Activated CD8-positive, alpha-beta memory T cell treated with anti-CD3 and anti-CD28 coated beads, Interleukin-2, amount 50 U/mL, for 1 hour (primary cell): ENCODE data around the gene BUD23.
"Not testable (repeated sequence)": the region's sequence is repeated elsewhere in the genome, so short reads cannot be mapped to it uniquely, and the experiment has no call there.

Experiments used
- DNase-seq: peaks from one replicate; pipeline ENCODE4 v3.0.0-alpha.2; 2020; ENCODE audit errors: extremely low read depth

BUD23 gene, protein sequence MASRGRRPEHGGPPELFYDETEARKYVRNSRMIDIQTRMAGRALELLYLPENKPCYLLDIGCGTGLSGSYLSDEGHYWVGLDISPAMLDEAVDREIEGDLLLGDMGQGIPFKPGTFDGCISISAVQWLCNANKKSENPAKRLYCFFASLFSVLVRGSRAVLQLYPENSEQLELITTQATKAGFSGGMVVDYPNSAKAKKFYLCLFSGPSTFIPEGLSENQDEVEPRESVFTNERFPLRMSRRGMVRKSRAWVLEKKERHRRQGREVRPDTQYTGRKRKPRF

DNA sequence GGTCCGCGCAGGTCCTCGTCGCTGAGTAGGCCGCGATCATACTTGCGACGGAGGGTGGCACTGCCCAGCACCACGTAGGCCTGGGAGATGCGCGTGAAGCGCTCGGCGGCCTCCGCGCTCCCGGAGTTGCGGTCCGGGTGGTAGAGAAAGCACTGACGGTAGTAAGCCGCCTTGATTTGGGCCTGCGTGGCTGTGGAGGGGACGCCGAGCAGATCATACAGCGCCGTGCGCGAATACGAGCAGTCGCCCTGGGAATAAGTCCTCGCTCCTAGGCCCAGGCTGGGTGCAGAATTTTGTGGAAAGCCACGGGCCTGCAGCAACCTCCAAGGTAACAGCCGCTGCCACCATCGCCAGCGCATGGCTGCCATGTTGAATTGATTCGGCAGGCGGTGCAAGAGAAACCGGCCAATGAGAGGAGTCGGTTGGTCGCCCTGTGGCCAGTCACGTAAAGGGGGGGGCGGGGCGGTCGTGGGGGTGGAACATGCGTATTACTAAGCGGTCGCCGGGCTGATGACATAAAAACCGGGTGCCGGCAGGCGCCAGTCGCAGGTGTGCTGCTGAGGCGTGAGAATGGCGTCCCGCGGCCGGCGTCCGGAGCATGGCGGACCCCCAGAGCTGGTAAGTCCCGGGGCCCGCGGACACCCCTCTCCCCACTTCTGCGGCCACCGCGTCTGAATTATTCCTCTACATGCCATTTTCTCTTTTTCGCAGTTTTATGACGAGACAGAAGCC, at the start of gene BUD23, which contains the start of gene DNAJC30:
Gene BUD23, plus strand, starts transcription at position 542 of the 732 bp plus-strand sequence. Its CDS starts 29 bp downstream, at position 571.
Gene DNAJC30, minus strand, starts transcription at position 398 of the 732 bp plus-strand sequence. Its CDS starts 30 bp downstream, at position 368.
- peak; percentile 92 for DNase-seq

DNA sequence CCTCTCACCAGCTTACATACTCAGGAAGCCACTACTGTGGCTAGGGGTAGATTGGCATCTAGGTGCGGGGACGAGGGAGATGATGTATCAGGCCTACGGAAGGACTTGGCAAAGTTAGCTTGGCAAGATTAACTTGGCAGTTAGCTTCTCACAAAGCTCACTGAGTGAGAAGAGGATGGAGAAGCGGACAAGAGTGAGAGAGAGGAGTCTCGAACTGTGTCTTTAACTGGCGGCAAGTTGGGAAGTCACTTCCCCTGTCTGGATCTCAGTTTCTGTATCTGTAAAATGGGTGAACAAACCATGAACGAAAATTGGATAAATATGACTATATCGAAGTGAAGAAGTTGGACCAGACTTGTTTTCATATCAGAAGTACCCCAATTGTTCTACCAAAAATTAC, 49.6 kb upstream of the BUD23 start:
- DNase-seq, result no peak

DNA sequence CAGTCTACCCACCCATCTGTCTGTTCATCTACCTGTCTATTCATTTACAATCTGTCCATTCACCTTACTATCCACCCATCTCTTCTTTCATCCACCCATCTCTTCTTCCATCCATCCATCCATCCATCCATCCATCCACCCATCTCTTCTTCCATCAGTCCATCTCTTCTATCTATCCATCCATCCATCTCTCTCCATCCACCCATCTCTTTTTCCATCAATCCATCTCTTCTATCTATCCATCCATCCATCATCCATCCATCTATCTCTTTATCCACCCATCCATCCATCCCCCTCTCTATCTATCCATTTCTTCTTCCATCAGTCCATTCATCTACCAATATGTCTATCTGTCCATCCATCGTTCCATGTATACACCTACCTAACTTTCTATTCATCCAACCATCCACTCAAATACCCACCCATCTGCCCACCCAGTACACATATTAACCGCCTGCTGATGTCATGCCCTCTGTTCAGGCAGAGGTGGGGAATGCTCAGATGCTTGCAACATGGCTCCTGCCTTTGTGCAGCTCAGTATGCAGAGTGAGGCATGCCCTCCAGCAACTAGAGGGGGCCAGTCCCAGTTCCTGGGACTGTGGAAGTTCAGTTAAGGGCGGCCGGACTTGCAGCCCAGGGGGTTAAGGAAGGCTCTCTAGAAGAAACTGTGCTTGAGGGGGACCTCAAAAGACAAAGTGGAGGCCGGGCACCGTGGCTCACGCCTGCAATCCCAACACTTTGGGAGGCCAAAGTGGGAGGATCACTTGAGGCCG, 47.8 kb upstream of the BUD23 start:
- no peak for DNase-seq

DNA sequence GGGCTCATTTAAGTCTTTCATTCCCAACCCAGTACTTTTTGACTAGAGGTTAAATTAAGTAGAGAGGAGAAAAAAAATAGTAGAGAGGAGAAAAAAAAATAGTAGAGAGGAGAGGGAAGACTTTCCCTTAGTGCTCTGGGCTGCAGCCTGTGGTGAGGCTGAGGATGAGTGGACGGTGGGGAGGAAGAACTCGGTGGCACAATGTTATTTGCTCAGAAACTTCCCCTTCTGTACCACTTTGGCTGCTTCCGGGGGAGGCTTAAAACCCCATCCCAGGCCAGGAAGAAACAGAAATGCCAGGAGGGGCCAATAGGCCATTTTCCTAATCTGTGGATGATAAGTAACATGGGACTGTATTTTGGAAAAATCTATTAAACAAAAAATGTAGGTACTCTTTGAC, 44.5 kb upstream of the BUD23 start:
- no peak for DNase-seq

DNA sequence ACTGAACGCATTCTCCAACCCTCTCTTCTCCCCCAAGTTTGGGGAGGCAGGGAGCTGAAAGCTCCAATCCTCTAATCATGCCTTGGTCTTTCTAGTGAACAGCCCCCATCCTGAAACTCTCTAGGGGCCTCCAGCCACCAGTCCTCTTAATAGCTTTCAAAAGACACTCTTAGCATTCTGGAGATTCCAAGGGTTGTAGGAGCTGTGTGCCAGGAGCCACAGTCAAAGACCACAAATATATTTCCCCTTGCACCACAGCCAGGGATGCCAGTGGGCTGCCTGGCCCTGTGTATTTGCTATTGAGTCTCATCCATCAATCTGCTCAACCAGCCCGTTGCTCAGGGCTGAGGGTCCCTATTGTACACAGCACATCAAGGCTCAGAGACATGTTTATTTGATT, 40.6 kb upstream of the BUD23 start:
- DNase-seq, result no peak

DNA sequence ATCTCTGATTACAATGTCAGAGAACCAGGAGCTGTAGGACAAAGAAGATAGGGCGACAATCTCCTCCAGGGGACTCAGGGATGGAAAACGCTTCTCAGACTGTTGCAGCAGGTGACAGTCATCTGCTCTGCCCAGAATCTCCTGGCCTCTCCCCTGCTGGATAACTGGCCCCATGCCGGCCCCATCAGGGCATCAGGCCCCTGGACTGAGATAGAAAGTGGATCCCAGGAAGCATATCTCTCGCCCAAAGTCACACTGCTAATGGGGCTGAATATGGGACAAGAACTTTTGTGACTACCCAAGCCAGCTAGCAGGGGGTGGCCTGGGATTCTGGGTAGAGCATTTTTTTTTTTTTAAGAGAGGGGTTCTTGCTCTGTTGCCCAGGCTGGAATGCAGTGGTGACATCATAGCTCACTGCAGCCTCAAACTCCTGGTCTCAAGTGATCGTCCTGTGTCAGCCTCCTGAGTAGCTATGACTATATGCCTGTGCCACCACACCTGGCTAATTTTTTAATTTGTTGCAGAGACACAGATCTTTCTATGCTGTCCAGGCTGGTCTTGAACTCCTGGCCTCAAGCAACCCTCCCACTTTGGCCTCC, 38.6 kb upstream of the BUD23 start:
- no peak for DNase-seq

DNA sequence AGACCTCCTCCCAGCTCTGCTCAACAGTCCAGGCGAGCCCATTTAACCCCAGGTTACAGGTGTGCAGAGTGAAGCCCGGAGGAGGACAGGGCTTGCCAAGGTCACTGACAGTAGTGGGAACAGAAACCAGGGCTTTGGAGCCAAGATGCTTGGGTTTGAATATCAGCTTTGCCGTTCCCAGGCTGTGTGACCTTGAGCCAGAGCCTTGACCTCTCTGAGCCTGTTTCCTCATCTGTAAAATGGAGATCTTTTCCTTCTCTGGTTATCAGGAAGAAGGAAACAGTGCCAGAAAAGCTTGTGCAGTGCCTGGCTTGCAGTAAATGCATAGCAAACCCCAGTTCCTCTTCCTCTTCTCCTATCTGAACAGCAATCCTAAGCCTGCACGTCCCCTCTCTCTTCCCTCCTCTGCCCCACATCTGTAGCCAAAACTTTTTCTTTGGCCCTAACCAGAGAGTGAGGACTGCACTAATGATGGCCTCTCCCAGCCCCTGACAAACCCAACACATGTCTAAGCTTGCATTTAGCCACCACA, 37.7 kb upstream of the BUD23 start:
- DNase-seq, result no peak

DNA sequence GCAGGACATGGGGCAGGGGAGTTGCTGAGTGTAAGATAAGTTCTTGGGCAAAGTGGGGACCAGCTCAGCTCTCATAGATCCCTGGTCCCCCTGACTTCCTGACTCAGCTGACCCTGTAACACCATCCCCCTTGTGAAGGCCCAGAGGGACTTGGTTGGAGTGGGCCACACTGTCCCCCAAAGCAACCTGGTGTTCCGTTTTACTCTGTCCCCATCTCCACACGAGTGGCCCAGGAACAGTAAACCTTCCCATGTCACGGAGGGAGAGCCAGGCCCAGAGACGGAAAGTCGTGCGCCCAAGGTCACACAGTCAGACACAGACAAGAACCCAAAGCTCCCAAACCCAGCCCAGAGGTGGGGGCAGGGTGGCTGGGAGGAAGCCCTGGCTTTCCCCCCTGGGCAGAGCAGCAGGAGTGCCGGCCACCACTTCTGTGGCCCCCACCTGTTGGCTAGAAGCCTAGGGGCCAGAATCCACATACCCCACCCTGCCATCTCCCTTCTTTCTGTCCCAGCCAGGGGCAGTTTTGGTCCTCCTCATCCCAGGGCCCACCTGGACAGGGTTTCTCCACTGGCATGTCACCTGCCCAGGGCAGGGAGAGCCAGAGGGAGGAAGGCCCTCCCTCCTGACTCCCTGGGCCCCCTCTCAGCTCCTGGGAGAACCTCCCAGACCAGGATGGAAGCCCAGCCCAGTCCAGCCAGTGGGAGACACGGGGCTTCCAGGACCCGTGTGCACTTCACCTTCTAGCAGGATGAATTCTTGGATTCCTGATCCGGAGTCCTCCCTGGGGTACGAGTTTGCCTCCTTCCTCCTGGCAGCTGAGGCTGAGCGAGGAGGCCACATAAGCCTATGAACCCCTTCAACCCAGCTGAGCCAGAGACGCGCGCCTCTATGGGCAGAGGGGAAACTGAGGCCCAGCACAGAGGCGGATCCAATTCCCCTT, 36.3 kb upstream of the BUD23 start:
- no peak for DNase-seq

DNA sequence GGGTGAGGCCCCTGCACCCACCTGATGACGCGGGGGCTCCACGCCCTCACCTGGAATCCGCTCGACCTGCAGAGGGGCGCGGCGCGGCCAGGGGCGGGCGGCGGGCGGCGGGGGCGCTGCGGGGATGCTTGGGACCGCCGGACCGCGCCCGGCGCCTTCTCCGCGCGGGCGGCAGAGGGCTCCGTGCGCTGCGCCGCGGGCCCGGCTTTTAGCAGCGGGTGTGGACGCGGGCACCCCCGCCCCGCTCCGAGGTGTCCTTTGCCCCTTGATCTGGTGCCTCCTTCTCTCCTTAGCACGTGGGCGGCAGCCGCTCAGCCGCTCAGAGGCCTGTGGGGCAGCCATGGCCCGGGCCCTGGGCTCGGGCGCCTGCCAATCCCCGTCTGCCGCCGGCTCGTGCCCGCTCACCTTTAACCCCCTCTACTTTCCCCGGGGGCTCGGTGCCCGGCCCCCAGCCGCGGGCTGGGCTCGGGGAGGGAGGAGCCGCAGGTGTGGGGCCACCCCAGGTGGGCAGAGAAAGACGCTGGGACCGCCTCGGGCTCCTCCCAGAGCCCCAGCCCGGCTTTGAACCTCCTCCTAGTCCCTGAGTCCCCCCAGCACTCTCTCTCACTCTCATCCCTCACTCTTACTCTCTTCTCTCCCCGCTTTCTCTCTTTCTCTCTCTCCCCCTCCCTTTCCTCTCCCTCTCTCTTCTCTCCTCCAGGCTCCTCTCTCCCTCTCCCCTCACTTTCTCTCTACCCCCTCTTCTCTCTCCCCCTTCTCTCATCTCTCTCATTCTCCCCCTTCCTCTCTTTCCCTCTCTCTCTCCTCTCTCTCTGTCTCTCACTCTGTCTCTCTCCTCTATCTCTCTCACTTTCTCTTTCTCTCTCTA, 35.4 kb upstream of the BUD23 start:
- DNase-seq, result no peak

DNA sequence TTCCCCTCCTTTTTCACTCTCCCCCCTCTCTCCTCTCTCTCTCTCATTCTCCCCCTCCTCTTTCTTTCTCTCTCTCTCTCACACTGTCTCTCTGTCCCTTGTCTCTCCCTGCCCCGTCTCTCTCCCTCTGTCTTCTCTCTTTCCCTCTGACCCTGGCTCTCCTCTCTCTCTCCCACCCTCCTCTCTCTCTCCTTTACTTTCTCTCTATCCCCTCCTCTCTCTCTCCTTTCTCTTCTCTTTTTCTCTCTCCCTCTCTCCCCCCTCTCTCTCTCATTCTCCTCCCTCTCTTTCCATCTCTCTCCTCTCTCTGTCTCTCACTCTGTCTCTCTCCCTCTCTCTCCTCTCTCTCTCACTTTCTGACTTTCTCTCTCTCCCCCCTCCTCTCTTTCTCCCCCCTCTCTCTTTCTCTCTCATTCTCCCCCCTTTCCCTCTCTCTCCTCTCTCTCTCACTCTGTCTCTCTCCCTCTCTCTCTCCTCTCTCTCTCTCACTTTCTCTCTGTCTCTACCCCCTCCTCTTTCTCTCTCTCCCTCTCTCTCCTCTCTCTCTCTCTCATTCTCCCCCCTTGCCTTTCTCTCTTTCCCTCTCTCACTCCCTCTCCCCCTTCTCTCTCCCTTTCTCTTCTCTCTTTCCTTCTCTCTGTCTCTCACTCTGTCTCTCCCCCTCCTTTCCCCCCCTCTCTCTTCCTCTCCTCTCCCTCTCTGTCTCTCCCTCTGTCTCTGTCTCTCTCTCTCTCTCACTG, 34.6 kb upstream of the BUD23 start:
- DNase-seq, result no peak

DNA sequence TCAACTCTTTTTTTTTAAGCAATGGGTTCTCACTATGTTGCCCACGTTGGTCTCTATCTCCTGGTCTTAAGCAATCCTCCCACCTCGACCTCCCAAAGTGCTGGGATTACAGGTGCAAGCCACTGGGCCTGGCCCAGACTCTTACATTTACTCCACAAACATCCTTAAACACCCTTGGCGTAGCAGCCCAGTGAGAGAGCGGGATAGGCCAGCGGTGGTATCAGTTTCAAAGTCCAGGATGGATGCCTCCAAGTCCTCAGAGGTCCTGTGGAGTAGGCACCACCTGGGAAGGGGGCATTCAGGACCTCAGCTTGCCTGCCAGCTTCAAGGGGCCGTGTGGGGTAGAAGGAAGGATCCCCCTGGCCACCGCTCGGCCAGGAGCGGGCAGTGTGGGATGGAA, 33.8 kb upstream of the BUD23 start:
- DNase-seq, result no peak

DNA sequence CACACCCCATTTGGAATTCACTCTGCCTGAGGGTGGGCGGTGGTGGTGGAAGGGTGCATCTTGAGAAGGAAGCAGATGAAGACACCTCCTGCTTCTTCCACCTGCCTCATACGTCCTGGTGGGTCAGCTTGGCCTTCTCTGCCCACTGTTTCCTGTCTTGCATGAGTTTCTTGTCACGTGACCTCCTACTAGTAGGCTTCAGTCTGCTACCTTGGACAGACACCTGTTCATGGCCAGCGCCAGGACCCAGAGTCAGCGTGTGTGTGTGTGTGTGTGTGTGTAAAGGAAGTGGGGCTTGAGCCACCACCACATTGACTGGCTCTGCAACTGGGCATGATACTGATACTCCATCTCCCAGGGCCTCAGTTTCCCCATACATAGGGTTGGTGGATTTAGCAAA, 32.9 kb upstream of the BUD23 start:
- DNase-seq, result no peak

DNA sequence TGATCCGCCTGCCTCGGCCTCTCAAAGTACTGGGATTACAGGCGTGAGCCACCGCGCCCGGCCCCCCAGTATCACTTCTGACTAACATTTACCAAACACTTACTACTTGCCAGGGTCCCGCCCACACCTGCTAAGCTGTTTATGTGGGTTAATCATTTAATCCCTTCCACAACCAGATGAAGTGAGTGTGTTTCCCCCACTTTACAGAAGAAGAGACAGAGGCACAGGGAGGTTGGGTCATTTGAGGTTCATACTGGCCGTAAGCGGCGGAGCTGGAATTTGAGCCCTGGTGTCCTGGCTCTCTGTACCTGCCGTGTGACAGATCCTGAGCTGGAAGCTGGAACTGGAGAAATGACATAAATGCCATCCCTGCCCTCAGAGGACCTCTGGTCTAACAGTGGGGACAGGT, 30.9 kb upstream of the BUD23 start:
- no peak for DNase-seq

DNA sequence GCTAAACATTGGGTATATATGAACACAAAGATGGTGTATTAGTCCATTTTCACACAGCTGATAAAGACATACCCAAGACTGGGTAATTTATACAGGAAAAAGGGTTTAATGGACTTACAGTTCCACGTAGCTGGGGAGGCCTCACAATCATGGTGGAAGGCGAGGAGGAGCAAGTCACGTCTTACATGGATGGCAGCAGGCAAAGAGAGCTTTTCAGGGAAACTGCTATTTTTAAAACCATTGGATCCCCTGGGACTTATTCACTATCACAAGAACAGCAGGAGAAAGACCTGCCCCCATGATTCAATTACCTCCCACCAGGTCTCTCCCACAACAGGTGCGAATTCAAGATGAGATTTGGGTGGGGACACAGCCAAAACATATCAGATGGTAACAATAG, 28.1 kb upstream of the BUD23 start:
- not testable (repeated sequence) for DNase-seq

DNA sequence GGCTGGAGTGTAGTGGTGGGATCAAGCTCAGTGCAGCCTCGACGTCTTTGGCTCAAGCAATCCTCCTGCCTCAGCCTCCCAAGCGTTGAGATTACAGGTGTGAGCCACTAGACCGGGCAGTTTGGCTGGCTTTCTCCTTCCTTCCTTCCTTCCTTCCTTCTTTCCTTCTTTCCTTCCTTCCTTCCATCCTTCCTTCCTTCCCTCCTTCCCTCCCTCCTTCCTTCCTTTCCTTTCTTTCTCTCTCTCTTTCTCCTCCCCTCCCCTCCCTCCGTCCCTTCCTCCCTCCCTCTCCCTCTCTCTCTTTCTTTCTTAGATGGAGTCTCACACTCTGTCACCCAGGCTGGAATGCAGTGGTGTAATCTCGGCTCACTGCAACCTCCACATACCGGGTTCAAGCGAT, 23.4 kb upstream of the BUD23 start:
- DNase-seq, result no peak

DNA sequence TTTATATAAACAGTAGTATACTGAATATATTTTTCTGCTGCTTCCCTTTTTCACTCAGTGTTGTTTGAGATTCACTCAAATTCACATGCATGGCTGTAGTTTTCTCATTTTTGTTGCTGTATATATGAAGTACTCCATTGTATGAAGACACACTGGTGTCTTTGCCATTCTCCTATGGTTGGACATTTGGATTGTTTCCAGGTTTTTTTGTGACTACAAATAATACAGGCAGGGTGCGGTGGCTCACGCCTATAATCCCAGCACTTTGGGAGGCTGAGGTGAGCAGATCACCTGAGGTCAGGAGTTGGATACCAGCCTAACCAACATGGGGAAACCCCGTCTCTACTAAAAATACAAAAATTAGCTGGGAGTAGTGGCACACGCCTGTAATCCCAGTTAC, 22.8 kb upstream of the BUD23 start:
- not testable (repeated sequence) for DNase-seq

DNA sequence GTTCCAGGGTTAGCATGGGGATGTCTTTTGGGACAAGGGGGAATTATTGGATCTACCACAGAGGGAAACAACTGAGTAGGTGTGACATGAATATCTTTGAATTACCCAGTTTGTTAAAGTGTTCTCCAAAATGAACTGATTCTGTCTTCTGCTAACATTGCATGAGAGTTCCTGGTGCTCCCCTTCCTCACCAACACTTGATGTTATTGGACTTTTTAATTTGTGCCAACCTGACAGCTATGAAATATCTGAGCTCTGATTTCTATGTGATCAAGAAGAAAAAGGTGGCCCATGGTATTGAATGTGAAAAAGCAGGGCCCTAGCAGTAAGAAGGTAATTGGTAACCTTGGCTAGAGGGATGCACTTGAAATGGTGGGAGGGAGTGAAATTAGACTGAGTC, 20.4 kb upstream of the BUD23 start:
- DNase-seq, result no peak

DNA sequence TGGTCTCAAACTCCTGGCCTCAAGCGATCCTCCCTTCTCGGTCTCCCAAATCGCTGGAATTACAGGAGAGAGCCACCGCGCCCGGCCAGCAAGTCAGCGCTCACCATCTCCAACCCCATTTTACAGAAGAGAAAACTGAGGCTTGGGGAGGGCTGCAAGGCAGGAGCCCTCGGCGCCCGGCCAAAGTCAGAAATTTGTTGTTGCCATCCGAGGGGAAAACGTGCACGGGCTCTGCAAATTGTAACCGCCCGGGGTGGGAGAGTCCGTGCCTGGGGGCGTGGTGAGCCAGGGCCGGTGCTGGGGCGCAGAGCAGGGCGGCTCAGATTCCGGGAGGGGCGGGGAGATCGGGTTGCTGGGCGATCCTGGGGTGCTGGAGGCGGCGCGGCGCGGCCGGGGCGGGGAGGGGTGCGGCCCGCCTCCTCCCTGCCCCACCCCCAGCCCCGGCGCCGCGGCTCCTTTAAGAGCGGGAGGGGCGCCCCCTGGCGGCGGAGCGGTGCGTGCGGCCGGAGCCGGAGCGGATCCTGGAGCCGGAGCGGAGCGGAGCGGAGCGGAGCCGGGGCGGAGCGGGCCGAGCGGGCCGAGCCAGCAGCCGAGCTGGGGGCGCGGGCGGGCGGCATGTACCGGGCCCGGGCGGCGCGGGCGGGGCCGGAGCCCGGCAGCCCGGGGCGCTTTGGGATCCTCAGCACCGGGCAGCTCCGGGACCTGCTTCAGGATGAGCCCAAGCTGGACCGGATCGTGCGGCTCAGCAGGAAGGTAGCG, 15.9 kb upstream of the BUD23 start, which contains the start of gene VPS37D:
Gene VPS37D, plus strand, starts transcription at position 488 of the 759 bp plus-strand sequence. Its CDS starts 128 bp downstream, at position 616.
- DNase-seq, result peak; percentile 78
